H1 (cell line): ENCODE results near the gene IRF2BP1. TPM values are rescaled to one million over a fixed set of nuclear protein-coding genes. Genes with fewer than 3 reads are reported as not detected.

Experiments used
- BACH1 ChIP-seq: IDR thresholded peaks from 2 replicates; pipeline ENCODE4 v1.6.1; 2012; ENCODE audit warnings: low read length, improper control_type of control experiment
- FOSL1 ChIP-seq: IDR thresholded peaks from 2 replicates; pipeline ENCODE4 v1.6.1; 2011; ENCODE audit warnings: mild to moderate bottlenecking, low read depth, low read length, moderate library complexity; ENCODE audit not compliant: insufficient read depth
- KDM4A ChIP-seq: IDR thresholded peaks from one replicate; pipeline ENCODE4 v1.7.1; 2012; ENCODE audit warnings: low read depth, mild to moderate bottlenecking, moderate library complexity, low read length, inconsistent platforms; ENCODE audit not compliant: severe bottlenecking
- MAFK ChIP-seq: IDR thresholded peaks from 2 replicates; pipeline ENCODE4 v1.6.1; 2012; ENCODE audit warnings: low read depth, mild to moderate bottlenecking, improper control_type of control experiment, low read length
- POLR2AphosphoS5 ChIP-seq: IDR thresholded peaks from 2 replicates; pipeline ENCODE4 v1.6.1; 2011; ENCODE audit warnings: low read depth, low read length
- SIX5 ChIP-seq: IDR thresholded peaks from 2 replicates; pipeline ENCODE4 v1.6.1; 2011; ENCODE audit warnings: mild to moderate bottlenecking, low read depth, low read length
- TAF7 ChIP-seq: optimal IDR thresholded peaks from 2 replicates; pipeline ENCODE3; 2011; ENCODE audit warnings: low read depth, mild to moderate bottlenecking, inconsistent platforms, low read length, moderate library complexity, borderline replicate concordance
- TCF12 ChIP-seq: IDR thresholded peaks from 2 replicates; pipeline ENCODE4 v1.6.1; 2011; ENCODE audit warnings: low read depth, mild to moderate bottlenecking, low read length
- polyA plus RNA-seq, 7 experiments: library from polyadenylated mRNA; depleted of rRNA in 3 of 7; stranded (reverse) in 5 of 7; unstranded in 2 of 7; fragments of >200 nt in 5 of 7; fragments of 200-250 nt in 2 of 7; gene quantifications; 1 replicate in 5 of 7; 2 replicates in 1 of 7; 4 replicates in 1 of 7; pipeline versions ENCODE4 v1.2.1 to v1.2.3, GENCODE V29; 2011 to 2013; ENCODE audit warnings: missing spikeins in 2 of 7, mixed read lengths in 2 of 7
- total RNA-seq: library from RNA; stranded (reverse); fragmentation: NEBNext Ultra II Directional; extraction: Animal tissue kit (Norgen Biotek cat#: 25700); gene quantifications from 2 replicates; pipeline ENCODE4 v1.2.1, GENCODE V29; 2021
- TF ChIP-seq, protein P1 (sequence below): fragments of 300-600 bp; sonication (generic); IDR thresholded peaks from 2 replicates; pipeline ENCODE4 v1.7.1; 2012; ENCODE audit warnings: low read length, moderate library complexity, mild to moderate bottlenecking, inconsistent platforms; ENCODE audit not compliant: insufficient replicate concordance
- TF ChIP-seq, protein P2 (sequence below): IDR thresholded peaks from 2 replicates; pipeline ENCODE4 v1.6.1; 2011; ENCODE audit warnings: low read depth, mild to moderate bottlenecking, low read length; ENCODE audit not compliant: insufficient read depth

IRF2BP1 gene
- total and polyA plus RNA-seq, 2 of the 8 experiments (the other 6 are each of a cell fraction or from before 2014, with no cell fraction given) = 12.1 to 24.4 TPM

- TF ChIP-seq, protein P1, sequence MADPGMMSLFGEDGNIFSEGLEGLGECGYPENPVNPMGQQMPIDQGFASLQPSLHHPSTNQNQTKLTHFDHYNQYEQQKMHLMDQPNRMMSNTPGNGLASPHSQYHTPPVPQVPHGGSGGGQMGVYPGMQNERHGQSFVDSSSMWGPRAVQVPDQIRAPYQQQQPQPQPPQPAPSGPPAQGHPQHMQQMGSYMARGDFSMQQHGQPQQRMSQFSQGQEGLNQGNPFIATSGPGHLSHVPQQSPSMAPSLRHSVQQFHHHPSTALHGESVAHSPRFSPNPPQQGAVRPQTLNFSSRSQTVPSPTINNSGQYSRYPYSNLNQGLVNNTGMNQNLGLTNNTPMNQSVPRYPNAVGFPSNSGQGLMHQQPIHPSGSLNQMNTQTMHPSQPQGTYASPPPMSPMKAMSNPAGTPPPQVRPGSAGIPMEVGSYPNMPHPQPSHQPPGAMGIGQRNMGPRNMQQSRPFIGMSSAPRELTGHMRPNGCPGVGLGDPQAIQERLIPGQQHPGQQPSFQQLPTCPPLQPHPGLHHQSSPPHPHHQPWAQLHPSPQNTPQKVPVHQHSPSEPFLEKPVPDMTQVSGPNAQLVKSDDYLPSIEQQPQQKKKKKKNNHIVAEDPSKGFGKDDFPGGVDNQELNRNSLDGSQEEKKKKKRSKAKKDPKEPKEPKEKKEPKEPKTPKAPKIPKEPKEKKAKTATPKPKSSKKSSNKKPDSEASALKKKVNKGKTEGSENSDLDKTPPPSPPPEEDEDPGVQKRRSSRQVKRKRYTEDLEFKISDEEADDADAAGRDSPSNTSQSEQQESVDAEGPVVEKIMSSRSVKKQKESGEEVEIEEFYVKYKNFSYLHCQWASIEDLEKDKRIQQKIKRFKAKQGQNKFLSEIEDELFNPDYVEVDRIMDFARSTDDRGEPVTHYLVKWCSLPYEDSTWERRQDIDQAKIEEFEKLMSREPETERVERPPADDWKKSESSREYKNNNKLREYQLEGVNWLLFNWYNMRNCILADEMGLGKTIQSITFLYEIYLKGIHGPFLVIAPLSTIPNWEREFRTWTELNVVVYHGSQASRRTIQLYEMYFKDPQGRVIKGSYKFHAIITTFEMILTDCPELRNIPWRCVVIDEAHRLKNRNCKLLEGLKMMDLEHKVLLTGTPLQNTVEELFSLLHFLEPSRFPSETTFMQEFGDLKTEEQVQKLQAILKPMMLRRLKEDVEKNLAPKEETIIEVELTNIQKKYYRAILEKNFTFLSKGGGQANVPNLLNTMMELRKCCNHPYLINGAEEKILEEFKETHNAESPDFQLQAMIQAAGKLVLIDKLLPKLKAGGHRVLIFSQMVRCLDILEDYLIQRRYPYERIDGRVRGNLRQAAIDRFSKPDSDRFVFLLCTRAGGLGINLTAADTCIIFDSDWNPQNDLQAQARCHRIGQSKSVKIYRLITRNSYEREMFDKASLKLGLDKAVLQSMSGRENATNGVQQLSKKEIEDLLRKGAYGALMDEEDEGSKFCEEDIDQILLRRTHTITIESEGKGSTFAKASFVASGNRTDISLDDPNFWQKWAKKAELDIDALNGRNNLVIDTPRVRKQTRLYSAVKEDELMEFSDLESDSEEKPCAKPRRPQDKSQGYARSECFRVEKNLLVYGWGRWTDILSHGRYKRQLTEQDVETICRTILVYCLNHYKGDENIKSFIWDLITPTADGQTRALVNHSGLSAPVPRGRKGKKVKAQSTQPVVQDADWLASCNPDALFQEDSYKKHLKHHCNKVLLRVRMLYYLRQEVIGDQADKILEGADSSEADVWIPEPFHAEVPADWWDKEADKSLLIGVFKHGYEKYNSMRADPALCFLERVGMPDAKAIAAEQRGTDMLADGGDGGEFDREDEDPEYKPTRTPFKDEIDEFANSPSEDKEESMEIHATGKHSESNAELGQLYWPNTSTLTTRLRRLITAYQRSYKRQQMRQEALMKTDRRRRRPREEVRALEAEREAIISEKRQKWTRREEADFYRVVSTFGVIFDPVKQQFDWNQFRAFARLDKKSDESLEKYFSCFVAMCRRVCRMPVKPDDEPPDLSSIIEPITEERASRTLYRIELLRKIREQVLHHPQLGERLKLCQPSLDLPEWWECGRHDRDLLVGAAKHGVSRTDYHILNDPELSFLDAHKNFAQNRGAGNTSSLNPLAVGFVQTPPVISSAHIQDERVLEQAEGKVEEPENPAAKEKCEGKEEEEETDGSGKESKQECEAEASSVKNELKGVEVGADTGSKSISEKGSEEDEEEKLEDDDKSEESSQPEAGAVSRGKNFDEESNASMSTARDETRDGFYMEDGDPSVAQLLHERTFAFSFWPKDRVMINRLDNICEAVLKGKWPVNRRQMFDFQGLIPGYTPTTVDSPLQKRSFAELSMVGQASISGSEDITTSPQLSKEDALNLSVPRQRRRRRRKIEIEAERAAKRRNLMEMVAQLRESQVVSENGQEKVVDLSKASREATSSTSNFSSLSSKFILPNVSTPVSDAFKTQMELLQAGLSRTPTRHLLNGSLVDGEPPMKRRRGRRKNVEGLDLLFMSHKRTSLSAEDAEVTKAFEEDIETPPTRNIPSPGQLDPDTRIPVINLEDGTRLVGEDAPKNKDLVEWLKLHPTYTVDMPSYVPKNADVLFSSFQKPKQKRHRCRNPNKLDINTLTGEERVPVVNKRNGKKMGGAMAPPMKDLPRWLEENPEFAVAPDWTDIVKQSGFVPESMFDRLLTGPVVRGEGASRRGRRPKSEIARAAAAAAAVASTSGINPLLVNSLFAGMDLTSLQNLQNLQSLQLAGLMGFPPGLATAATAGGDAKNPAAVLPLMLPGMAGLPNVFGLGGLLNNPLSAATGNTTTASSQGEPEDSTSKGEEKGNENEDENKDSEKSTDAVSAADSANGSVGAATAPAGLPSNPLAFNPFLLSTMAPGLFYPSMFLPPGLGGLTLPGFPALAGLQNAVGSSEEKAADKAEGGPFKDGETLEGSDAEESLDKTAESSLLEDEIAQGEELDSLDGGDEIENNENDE = no peak
- TF ChIP-seq KDM4A (no peak), BACH1 (no peak), POLR2AphosphoS5 (no peak), TAF7 (no peak), TCF12 (no peak), FOSL1 (no peak), MAFK (no peak), SIX5 (no peak)
- TF ChIP-seq, protein P2, sequence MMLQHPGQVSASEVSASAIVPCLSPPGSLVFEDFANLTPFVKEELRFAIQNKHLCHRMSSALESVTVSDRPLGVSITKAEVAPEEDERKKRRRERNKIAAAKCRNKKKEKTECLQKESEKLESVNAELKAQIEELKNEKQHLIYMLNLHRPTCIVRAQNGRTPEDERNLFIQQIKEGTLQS = no peak
These were observed 9.6 kb upstream of the IRF2BP1 start (continued) for GRCh38 chr19:45895519-45895972.
